Hepatocyte (in vitro differentiated cells): Measurements from ENCODE around the gene ZBTB49. TPM values are rescaled to one million over a fixed set of nuclear protein-coding genes. Genes with fewer than 3 reads are reported as not detected.

ENCODE experiments used
- DNase-seq: peaks from one replicate; pipeline ENCODE4 v3.0.0-alpha.2; 2016; ENCODE audit warnings: low spot score
- H2AFZ ChIP-seq: fragments of 200-600 bp; sonication (generic); 2 replicates; pipeline ENCODE4 v1.6.0; 2016; ENCODE audit warnings: antibody characterized with exemption, mild to moderate bottlenecking
- H3K27ac ChIP-seq: fragments of 200-600 bp; sonication (generic); 2 replicates; pipeline ENCODE4 v1.5.1; 2016; ENCODE audit warnings: mild to moderate bottlenecking
- H3K27me3 ChIP-seq: fragments of 200-600 bp; sonication (generic); 2 replicates; pipeline ENCODE4 v1.6.1; 2016
- H3K36me3 ChIP-seq: fragments of 200-600 bp; sonication (generic); replicated peaks from 2 replicates; pipeline ENCODE4 v1.5.1; 2016; ENCODE audit warnings: low read depth; ENCODE audit not compliant: insufficient read depth
- H3K4me1 ChIP-seq: fragments of 200-600 bp; sonication (generic); 2 replicates; pipeline ENCODE4 v1.5.1; 2016; ENCODE audit warnings: mild to moderate bottlenecking, moderate library complexity; ENCODE audit not compliant: insufficient read depth
- H3K4me2 ChIP-seq: fragments of 200-600 bp; sonication (generic); 2 replicates; pipeline ENCODE4 v1.6.0; 2016
- H3K4me3 ChIP-seq: fragments of 200-600 bp; sonication (generic); 2 replicates; pipeline ENCODE4 v1.5.1; 2016; ENCODE audit warnings: mild to moderate bottlenecking
- H3K79me2 ChIP-seq: fragments of 200-600 bp; sonication (generic); 2 replicates; pipeline ENCODE4 v1.6.0; 2017; ENCODE audit warnings: mild to moderate bottlenecking
- H3K9me2 ChIP-seq: fragments of 200-600 bp; sonication (generic); replicated peaks from 2 replicates; pipeline ENCODE4 v1.6.0; 2017; ENCODE audit warnings: mild to moderate bottlenecking; ENCODE audit not compliant: insufficient read depth
- H3K9me3 ChIP-seq: fragments of 200-600 bp; sonication (generic); 2 replicates; pipeline ENCODE4 v1.5.1; 2016; ENCODE audit warnings: low read depth, mild to moderate bottlenecking
- H4K20me1 ChIP-seq: fragments of 200-600 bp; sonication (generic); 2 replicates; pipeline ENCODE4 v1.6.0; 2016; ENCODE audit warnings: mild to moderate bottlenecking; ENCODE audit not compliant: insufficient read depth, poor library complexity, severe bottlenecking
- CTCF ChIP-seq: fragments of 200-600 bp; sonication (generic); IDR thresholded peaks from 2 replicates; pipeline ENCODE4 v1.5.1; 2016; ENCODE audit warnings: antibody characterized with exemption, mild to moderate bottlenecking; ENCODE audit not compliant: poor library complexity
- EZH2 ChIP-seq: fragments of 200-600 bp; sonication (generic); IDR thresholded peaks from 2 replicates; pipeline ENCODE4 v1.6.1; 2016; ENCODE audit warnings: antibody characterized with exemption, mild to moderate bottlenecking, borderline replicate concordance
- EZH2phosphoT487 ChIP-seq: fragments of 200-600 bp; sonication (generic); IDR thresholded peaks from one replicate; pipeline ENCODE4 v1.6.1; 2018; ENCODE audit warnings: antibody characterized with exemption, mild to moderate bottlenecking, low read depth, moderate library complexity; ENCODE audit not compliant: unreplicated experiment, severe bottlenecking
- WGBS: methylation state at CpG from one replicate; pipeline ENCODE4 v1.1.6; 2016; ENCODE audit warnings: low lambda C conversion rate; ENCODE audit errors: missing lambda C conversion rate; 5-methylcytosine and 5-hydroxymethylcytosine counted together
- polyA plus RNA-seq: library from polyadenylated mRNA; unstranded; fragments of >200 nt; fragmentation: Nextera tagmentation; extraction: Ambion mirVana; gene quantifications from 2 replicates; pipeline ENCODE4 v1.2.1, GENCODE V29; 2016
- total RNA-seq: library from RNA; depleted of rRNA; stranded (reverse); fragments of >200 nt; gene quantifications from 2 replicates; pipeline ENCODE4 v1.2.3, GENCODE V29; 2014

Gene ZBTB49
- total and polyA plus RNA-seq, 2 experiments from 2014 or later: 2.2 to 3.3 TPM

GRCh38 chr4:4350909-4351308 is 60.9 kb downstream of the ZBTB49 start:
- H2AFZ ChIP-seq: no peak overlapping the region
- no peaks in the 10 kb centered on the region for H3K36me3 ChIP-seq
- 89% methylated on average over 4 of the region's 4 CpGs for WGBS
- no peak overlapping the region for H3K4me2 ChIP-seq
- no peaks in the 10 kb centered on the region for H3K4me1 ChIP-seq
- H4K20me1 ChIP-seq: no peaks in the 10 kb centered on the region
- H3K27me3 ChIP-seq: no peaks in the 10 kb centered on the region
- TF ChIP-seq EZH2phosphoT487: no peak
- TF ChIP-seq CTCF: no peak
- TF ChIP-seq EZH2: no peak
- no peak overlapping the region for H3K4me3 ChIP-seq
- no peaks in the 10 kb centered on the region for H3K79me2 ChIP-seq
- H3K9me2 ChIP-seq: no peaks in the 10 kb centered on the region
- H3K9me3 ChIP-seq: no peaks in the 10 kb centered on the region
- no peak overlapping the region for H3K27ac ChIP-seq
- no peak for DNase-seq

GRCh38 chr4:4355302-4355701 is 65.3 kb downstream of the ZBTB49 start:
- H3K27me3 ChIP-seq: no peaks in the 10 kb centered on the region
- H3K9me3 ChIP-seq: no peaks in the 10 kb centered on the region
- H3K4me1 ChIP-seq: no peaks in the 10 kb centered on the region
- H3K4me3 ChIP-seq: no peak overlapping the region
- DNase-seq: no peak
- H3K36me3 ChIP-seq: no peaks in the 10 kb centered on the region
- no peaks in the 10 kb centered on the region for H3K79me2 ChIP-seq
- no peak for TF ChIP-seq EZH2phosphoT487
- TF ChIP-seq CTCF: no peak
- no peak for TF ChIP-seq EZH2
- no peaks in the 10 kb centered on the region for H3K9me2 ChIP-seq
- no peak overlapping the region for H3K27ac ChIP-seq
- H2AFZ ChIP-seq: no peak overlapping the region
- H4K20me1 ChIP-seq: no peaks in the 10 kb centered on the region
- no peak overlapping the region for H3K4me2 ChIP-seq
- 38% methylated on average over 1 of the region's 1 CpG for WGBS

- WGBS: 79% methylated on average over 25 of the region's 26 CpGs
- no peaks in the 10 kb centered on the region for H3K36me3 ChIP-seq
- no peaks in the 10 kb centered on the region for H3K79me2 ChIP-seq
- H2AFZ ChIP-seq: no peak overlapping the region
- H3K27ac ChIP-seq: no peak overlapping the region
- H3K9me3 ChIP-seq: no peaks in the 10 kb centered on the region
- H3K4me3 ChIP-seq: no peak overlapping the region
- H3K4me2 ChIP-seq: no peak overlapping the region
- no peaks in the 10 kb centered on the region for H3K9me2 ChIP-seq
- DNase-seq: no peak
- H3K4me1 ChIP-seq: no peaks in the 10 kb centered on the region
- TF ChIP-seq CTCF (no peak), EZH2phosphoT487 (no peak), EZH2 (no peak)
- no peaks in the 10 kb centered on the region for H3K27me3 ChIP-seq
- no peaks in the 10 kb centered on the region for H4K20me1 ChIP-seq
Observed at GRCh38 chr4:4356106-4357041, 66.3 kb downstream of the ZBTB49 start.
